HEK293 (cell line): ENCODE data around the gene ZRSR2.
"Not testable (repeated sequence)": the region's sequence is repeated elsewhere in the genome, so short reads cannot be mapped to it uniquely, and the experiment has no call there.

ENCODE experiments used
- CTCF ChIA-PET: fragments of 350-600 bp; formaldehyde crosslinking; extraction: SDS; loops from one replicate; lab custom pipeline; 2021; ENCODE audit warnings: antibody characterized with exemption; lab: Yijun Ruan, JAX
- POLR2A ChIA-PET: fragments of 300-600 bp; formaldehyde crosslinking; extraction: SDS; loops from one replicate; lab custom pipeline; 2020; ENCODE audit warnings: antibody characterized with exemption, inconsistent platforms; lab: Yijun Ruan, JAX
- H3K27ac ChIP-seq: fragments of 200-500 bp; sonication (Bioruptor generic); 2 replicates; pipeline ENCODE4 v1.5.1; 2014; ENCODE audit warnings: low read depth, low read length, control low read depth, inconsistent platforms; ENCODE audit errors: extremely low read depth
- H3K36me3 ChIP-seq, 2 experiments: fragments of 200-500 bp in 1 of 2; sonication (Bioruptor generic) in 1 of 2; 1 replicate in 1 of 2; 2 replicates in 1 of 2; pipeline ENCODE4 v1.5.1; 2014 to 2017; ENCODE audit warnings: inconsistent platforms in 2 of 2, low read length in 2 of 2; ENCODE audit not compliant: control insufficient read depth in 2 of 2, insufficient read depth in 1 of 2
- H3K4me1 ChIP-seq: fragments of 200-500 bp; sonication (Bioruptor generic); 2 replicates; pipeline ENCODE4 v1.5.1; 2014; ENCODE audit warnings: mild to moderate bottlenecking, low read length, inconsistent platforms; ENCODE audit not compliant: control insufficient read depth, insufficient read depth
- H3K4me3 ChIP-seq: 2 replicates; pipeline ENCODE4 v1.5.1; 2011; ENCODE audit warnings: low read depth, mild to moderate bottlenecking, control low read depth, low read length, moderate library complexity
- H3K9me3 ChIP-seq: fragments of 200-500 bp; sonication (Bioruptor generic); 2 replicates; pipeline ENCODE4 v1.5.1; 2014; ENCODE audit warnings: low read depth, low read length, inconsistent platforms; ENCODE audit not compliant: control insufficient read depth, insufficient read depth
- GFI1B ChIP-seq: fragments of 450-650 bp; formaldehyde crosslinking; IDR thresholded peaks from 2 replicates; pipeline ENCODE4 v1.5.1; 2016; ENCODE audit warnings: missing biosample characterization, missing genetic modification characterization
- PRDM1 ChIP-seq: fragments of 450-650 bp; formaldehyde crosslinking; IDR thresholded peaks from 2 replicates; pipeline ENCODE4; 2016; ENCODE audit warnings: missing biosample characterization, missing genetic modification characterization
- REPIN1 ChIP-seq: fragments of 450-650 bp; formaldehyde crosslinking; IDR thresholded peaks from 2 replicates; pipeline ENCODE4 v1.5.1; 2017; ENCODE audit warnings: missing biosample characterization, missing genetic modification characterization, low read depth
- ZNF423 ChIP-seq: fragments of 450-650 bp; formaldehyde crosslinking; IDR thresholded peaks from 2 replicates; pipeline ENCODE4 v1.5.1; 2016; ENCODE audit warnings: missing biosample characterization, missing genetic modification characterization
- ZNF654 ChIP-seq: fragments of 450-650 bp; formaldehyde crosslinking; IDR thresholded peaks from 2 replicates; pipeline ENCODE4 v1.5.1; 2016; ENCODE audit warnings: low read depth, missing biosample characterization, missing genetic modification characterization
- TF ChIP-seq, protein P1 (sequence below): fragments of 450-650 bp; formaldehyde crosslinking; IDR thresholded peaks from 2 replicates; pipeline ENCODE4 v1.5.1; 2016; ENCODE audit warnings: missing biosample characterization, missing genetic modification characterization, low read depth
- TF ChIP-seq, protein P2 (sequence below): fragments of 450-650 bp; IDR thresholded peaks from 2 replicates; pipeline ENCODE4 v1.5.1; 2018; ENCODE audit warnings: missing biosample characterization, mild to moderate bottlenecking, missing genetic modification characterization

ZRSR2 gene

DNA sequence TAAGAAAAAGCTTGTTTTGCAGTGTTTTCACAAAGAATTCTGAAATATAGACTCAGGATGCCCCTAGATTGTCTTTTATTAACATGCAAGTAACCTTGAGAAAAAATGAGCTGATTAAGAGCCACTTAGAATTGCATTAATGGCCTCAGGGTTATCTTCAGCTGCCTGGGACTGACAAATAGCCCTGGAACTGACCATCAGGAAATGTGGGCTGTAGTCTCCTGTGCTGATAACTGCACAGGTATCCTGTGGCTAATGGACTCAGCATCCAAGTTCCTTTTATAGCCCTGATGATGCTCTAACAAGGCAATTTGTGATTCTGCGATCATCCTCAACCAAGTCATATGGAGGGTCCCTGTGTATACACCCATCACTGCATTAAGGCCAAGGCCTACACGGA lies 35.2 kb upstream of the ZRSR2 start (continued):
- TF ChIP-seq REPIN1 (tag by site-specific recombination): no peak

DNA sequence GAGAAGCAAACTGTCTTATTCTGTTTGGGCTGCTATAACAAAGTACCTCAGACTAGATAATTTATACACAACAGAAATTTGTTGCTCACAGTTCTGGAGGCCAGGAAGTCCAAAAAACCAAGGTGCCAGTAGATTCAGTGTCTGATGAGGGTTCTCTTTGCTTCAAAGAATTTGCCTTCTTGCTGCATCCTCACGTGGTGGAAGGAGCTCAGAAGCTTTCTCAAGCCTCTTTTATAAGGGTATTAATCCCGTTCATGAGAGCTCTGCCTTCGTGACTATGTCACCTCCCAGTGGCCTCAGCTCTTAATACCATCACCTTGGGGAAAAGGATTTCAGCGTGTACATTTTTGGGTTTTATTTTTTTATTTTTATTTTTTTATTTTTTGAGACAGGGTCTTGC lies 32.1 kb upstream of the ZRSR2 start:
- no peak overlapping the region for H3K27ac ChIP-seq
- CTCF ChIA-PET: interaction anchor here (0.6 to 2.1 kb wide), 2 partner anchors 131 to 686 kb away, joined by 3 to 4 read pairs; no protein-coding TSS in a partner anchor
- POLR2A ChIA-PET: no interaction called here

DNA sequence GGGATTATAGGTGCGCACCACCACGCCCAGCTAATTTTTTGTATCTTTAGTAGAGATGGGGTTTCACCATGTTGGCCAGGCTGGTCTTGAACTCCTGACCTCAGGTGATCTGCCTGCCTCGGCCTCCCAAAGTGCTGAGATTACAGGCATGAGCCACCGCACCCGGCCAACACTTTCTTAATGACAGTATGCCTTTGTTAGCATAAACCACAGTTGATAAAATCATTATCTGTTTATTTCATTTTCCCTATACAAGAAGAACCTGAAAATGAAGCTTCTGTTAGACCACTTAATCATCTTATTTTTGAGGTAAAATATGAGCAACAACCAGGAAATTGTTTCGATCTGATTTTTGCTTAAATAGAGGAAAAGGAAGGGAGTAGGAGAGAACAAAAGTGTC lies 30.4 kb upstream of the ZRSR2 start:
- POLR2A ChIA-PET: interaction anchor here (0.7 kb wide), 1 partner anchor 9 kb away, joined by 9 read pairs; no protein-coding TSS in a partner anchor
- not testable (repeated sequence) for H3K36me3 ChIP-seq

More for the DNA sequence above, 32.1 kb upstream of the ZRSR2 start:
- H3K4me1 ChIP-seq: no peaks in the 10 kb centered on the region
- no peak overlapping the region for H3K4me3 ChIP-seq
- H3K36me3 ChIP-seq: no peaks in the 10 kb centered on the region
- H3K9me3 ChIP-seq: no peaks in the 10 kb centered on the region
- TF ChIP-seq, protein P1, sequence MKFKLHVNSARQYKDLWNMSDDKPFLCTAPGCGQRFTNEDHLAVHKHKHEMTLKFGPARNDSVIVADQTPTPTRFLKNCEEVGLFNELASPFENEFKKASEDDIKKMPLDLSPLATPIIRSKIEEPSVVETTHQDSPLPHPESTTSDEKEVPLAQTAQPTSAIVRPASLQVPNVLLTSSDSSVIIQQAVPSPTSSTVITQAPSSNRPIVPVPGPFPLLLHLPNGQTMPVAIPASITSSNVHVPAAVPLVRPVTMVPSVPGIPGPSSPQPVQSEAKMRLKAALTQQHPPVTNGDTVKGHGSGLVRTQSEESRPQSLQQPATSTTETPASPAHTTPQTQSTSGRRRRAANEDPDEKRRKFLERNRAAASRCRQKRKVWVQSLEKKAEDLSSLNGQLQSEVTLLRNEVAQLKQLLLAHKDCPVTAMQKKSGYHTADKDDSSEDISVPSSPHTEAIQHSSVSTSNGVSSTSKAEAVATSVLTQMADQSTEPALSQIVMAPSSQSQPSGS (tag by site-specific recombination): no peak
- no peak for TF ChIP-seq GFI1B (tag by site-specific recombination)
- TF ChIP-seq, all 188 proteins: peak for 0

DNA sequence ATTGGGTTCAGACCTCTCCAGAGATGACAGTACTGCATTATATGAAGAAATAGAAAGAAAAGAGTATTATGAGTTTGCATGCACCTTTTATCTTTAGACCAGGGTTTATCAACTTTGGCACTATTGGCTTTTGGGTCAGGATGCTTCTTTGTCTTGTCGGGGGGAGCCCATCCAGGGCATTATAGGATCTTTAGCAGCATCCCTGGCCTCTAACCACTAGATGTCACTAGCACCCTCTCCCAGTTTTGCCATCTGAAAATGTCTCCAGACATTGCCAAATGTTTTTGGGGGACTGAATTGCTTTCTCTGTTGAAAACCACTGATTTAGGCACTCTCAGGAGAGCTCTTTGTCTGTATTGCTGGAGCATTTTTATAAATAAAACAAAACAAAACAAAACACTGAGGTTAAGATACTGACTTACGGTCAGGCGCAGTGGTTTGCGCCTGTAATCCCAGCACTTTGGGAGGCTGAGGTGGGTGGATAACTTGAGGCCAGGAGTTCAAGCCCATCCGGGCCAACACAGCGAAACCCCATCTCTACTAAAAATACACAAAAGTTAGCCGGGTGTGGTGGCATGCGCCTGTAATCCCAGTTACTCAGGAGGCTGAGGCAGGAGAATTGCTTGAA lies 28.6 kb upstream of the ZRSR2 start:
- H3K4me3 ChIP-seq: no peak overlapping the region
- no peaks in the 10 kb centered on the region for H3K4me1 ChIP-seq
- H3K9me3 ChIP-seq: no peaks in the 10 kb centered on the region
- H3K36me3 ChIP-seq: no peaks in the 10 kb centered on the region
- POLR2A ChIA-PET: no interaction called here
- CTCF ChIA-PET: interaction anchor here (0.6 to 1.1 kb wide), 9 partner anchors 20 to 368 kb away, joined by 3 to 6 read pairs (median 3); partner anchors contain the start of gene CA5B
- no peak overlapping the region for H3K27ac ChIP-seq
- TF ChIP-seq ZNF654 (tag by site-specific recombination): peak; percentile 74
- TF ChIP-seq, protein P2, sequence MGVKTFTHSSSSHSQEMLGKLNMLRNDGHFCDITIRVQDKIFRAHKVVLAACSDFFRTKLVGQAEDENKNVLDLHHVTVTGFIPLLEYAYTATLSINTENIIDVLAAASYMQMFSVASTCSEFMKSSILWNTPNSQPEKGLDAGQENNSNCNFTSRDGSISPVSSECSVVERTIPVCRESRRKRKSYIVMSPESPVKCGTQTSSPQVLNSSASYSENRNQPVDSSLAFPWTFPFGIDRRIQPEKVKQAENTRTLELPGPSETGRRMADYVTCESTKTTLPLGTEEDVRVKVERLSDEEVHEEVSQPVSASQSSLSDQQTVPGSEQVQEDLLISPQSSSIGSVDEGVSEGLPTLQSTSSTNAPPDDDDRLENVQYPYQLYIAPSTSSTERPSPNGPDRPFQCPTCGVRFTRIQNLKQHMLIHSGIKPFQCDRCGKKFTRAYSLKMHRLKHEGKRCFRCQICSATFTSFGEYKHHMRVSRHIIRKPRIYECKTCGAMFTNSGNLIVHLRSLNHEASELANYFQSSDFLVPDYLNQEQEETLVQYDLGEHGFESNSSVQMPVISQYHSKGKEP (tag by site-specific recombination): no peak
- TF ChIP-seq, all 188 proteins: peak for 1

More for the DNA sequence above, 30.4 kb upstream of the ZRSR2 start:
- not testable (repeated sequence) for H3K27ac ChIP-seq, H3K4me1 ChIP-seq, H3K4me3 ChIP-seq, H3K9me3 ChIP-seq
- CTCF ChIA-PET: interaction anchor here (0.6 to 2.1 kb wide), 4 partner anchors 11 to 685 kb away, joined by 3 to 4 read pairs (median 4); no protein-coding TSS in a partner anchor

DNA sequence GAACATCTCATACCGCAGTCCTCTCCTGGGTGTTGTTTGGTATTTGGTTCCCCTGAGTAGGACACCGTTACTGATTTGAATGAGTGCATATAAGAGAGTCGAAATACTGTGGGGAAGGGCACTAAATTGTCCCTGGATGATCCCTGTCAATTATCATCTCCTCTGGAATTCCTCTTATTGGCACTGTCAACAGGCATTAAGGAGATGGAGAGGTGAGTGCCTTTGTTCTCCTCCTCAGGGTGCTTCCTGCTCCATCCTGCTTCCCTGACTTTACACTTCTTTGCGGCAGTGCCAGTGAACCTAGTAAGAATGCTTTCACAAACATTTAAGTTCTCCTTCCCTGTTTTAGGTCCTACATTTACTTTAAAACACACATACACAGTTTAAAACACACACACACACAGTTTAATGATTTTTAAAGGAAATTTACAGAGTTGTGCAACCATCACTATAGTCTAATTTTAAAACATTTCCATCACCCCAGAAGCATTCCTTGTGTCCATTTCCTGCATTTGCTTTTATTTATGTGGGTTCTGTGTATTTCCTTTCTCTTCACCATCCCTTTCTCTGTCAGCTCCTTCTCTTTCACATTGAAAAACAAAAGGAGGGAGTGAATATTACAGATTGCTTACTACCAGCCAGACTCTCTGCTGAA lies 20.9 kb upstream of the ZRSR2 start:
- ChIA-PET POLR2A (interaction anchor here (0.6 kb wide), 1 partner anchor 10 kb away, joined by 9 read pairs; no protein-coding TSS in a partner anchor), CTCF (no interaction called here)
- no peak overlapping the region for H3K4me3 ChIP-seq
- no peak overlapping the region for H3K27ac ChIP-seq
- peaks cover 0 to 2% of the 10 kb centered on the region in 2 experiments; a peak in 2 of 3 replicates for H3K36me3 ChIP-seq
- no peaks in the 10 kb centered on the region for H3K9me3 ChIP-seq
- H3K4me1 ChIP-seq: no peaks in the 10 kb centered on the region
- TF ChIP-seq PRDM1 (tag by site-specific recombination) (0 out of 2 replicates have a peak, but pooled peaks have one; percentile 20), ZNF423 (tag by site-specific recombination) (no peak)
- TF ChIP-seq, all 188 proteins: peak for 1
